ENCODE results near the gene SURF4. TPM values are rescaled to one million over a fixed set of nuclear protein-coding genes. Genes with fewer than 3 reads are reported as not detected.

Gene SURF4
- polyA plus RNA-seq, 3 donors, result 61.4 to 175 (median 157) TPM

DNA sequence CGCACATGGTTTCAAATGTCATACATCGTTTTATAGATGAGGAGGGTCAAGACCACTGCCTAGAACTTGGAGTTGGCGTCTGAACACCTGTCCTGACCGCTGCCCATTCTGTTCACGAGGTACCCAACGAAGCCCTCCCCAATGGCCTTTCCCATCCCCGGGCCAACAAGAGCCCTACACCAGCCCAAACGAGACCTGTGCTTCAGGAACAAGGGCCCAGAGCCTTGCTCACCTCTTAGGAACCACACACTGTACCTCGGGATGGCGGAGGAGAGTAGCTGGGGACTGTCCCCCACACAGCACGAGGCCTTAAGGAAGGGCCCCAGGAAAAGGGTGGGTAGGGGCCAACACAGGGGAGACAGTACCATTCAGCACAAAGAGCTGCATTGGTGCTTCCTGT, 42.8 kb downstream of the SURF4 start:
- Histone ChIP-seq H3K79me2 (ENCODE audit: insufficient read depth, low read length) (peaks cover 22% of the 10 kb centered on the region), H3K4me1 (ENCODE audit: control insufficient read depth in 1 of 2, insufficient read depth in 2 of 2, low read length in 2 of 2) (peaks cover 18 to 36% of the 10 kb centered on the region in 2 donors), H3K27me3 (ENCODE audit: control insufficient read depth in 2 of 2, insufficient read depth in 2 of 2, low read length in 2 of 2) (no peaks in the 10 kb centered on the region), H4K20me1 (ENCODE audit: insufficient read depth, low read length) (peaks cover 47% of the 10 kb centered on the region), H3K27ac (ENCODE audit: low read depth in 1 of 2, low read length in 2 of 2) (no peak overlapping the region), H3K4me3 (replicated peaks in 1 of 3; ENCODE audit: low read depth in 2 of 3, low read length in 3 of 3) (no peak overlapping the region), H3K4me2 (replicated peaks; ENCODE audit: extremely low read depth, low read length, poor library complexity, severe bottlenecking) (no peak overlapping the region), H3K9me3 (replicated peaks in 1 of 2; ENCODE audit: control insufficient read depth in 1 of 2, insufficient read depth in 1 of 2, low read length in 2 of 2) (no peaks in the 10 kb centered on the region), H3K9ac (ENCODE audit: insufficient read depth, low read length, poor library complexity, severe bottlenecking) (no peak overlapping the region), H3K36me3 (replicated peaks in 1 of 2; ENCODE audit: control insufficient read depth in 1 of 2, insufficient read depth in 2 of 2, low read length in 2 of 2) (peaks cover 37 to 51% of the 10 kb centered on the region in 2 donors), H2AFZ (ENCODE audit: insufficient read depth, low read depth, low read length, poor library complexity, severe bottlenecking) (no peak overlapping the region)
- peaks cover 31% of the 10 kb centered on the region for H3K4me1 Mint-ChIP-seq
- peak overlapping the region in 2 of 7 donors; percentile 43 to 64 for H3K27ac Mint-ChIP-seq
- WGBS (ENCODE audit: insufficient coverage), result 98% methylated on average over 8 of the region's 11 CpGs
- peaks cover 45 to 64% of the 10 kb centered on the region in 2 donors for H3K36me3 Mint-ChIP-seq
- H3K4me3 Mint-ChIP-seq, result no peak overlapping the region
- H3K27me3 Mint-ChIP-seq (ENCODE audit: low read depth in 3 of 3), result no peaks in the 10 kb centered on the region
- TF ChIP-seq, protein P1, sequence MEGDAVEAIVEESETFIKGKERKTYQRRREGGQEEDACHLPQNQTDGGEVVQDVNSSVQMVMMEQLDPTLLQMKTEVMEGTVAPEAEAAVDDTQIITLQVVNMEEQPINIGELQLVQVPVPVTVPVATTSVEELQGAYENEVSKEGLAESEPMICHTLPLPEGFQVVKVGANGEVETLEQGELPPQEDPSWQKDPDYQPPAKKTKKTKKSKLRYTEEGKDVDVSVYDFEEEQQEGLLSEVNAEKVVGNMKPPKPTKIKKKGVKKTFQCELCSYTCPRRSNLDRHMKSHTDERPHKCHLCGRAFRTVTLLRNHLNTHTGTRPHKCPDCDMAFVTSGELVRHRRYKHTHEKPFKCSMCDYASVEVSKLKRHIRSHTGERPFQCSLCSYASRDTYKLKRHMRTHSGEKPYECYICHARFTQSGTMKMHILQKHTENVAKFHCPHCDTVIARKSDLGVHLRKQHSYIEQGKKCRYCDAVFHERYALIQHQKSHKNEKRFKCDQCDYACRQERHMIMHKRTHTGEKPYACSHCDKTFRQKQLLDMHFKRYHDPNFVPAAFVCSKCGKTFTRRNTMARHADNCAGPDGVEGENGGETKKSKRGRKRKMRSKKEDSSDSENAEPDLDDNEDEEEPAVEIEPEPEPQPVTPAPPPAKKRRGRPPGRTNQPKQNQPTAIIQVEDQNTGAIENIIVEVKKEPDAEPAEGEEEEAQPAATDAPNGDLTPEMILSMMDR (IDR thresholded peaks at IDR 0.05), result no peak
- intact Hi-C loops (cut with micrococcal nuclease), result loop anchor here in 1 of 2 donors (10.0 kb wide), 2 partner anchors 148 to 388 kb away; partner anchors contain the start of gene TSC1
- no peaks in the 10 kb centered on the region for H3K9me3 Mint-ChIP-seq
- no peak for DNase-seq

DNA sequence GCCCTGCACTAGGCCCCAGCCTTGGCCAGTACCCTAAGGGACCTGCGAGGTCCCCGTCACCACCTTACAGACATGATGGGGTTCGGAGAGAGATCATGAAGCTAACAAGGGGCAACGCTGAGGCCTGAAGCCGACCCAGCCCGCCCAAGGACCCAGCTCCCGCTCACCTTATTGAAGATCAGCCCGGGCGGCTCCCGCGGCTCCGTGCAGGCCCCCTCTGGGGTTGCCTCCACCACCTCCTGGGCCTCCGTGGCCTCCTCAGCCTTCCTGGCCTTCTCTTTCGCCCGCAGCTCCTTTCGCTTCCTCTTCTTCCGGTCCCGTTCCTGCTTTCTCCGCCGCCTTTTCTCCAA, 43.5 kb downstream of the SURF4 start:
- 87% methylated on average over 15 of the region's 20 CpGs for WGBS (ENCODE audit: insufficient coverage)
- no peaks in the 10 kb centered on the region for H3K9me3 ChIP-seq (replicated peaks in 1 of 2; ENCODE audit: control insufficient read depth in 1 of 2, insufficient read depth in 1 of 2, low read length in 2 of 2)
- no peak overlapping the region for H3K27ac ChIP-seq (ENCODE audit: low read depth in 1 of 2, low read length in 2 of 2)
- intact Hi-C loops (cut with micrococcal nuclease), result loop anchor here in 1 of 2 donors (10.0 kb wide), 2 partner anchors 148 to 388 kb away; partner anchors contain the start of gene TSC1
- peaks cover 41 to 58% of the 10 kb centered on the region in 2 donors for H3K36me3 Mint-ChIP-seq
- H3K4me3 ChIP-seq (replicated peaks in 1 of 3; ENCODE audit: low read depth in 2 of 3, low read length in 3 of 3), result no peak overlapping the region
- H3K4me2 ChIP-seq (replicated peaks; ENCODE audit: extremely low read depth, low read length, poor library complexity, severe bottlenecking), result no peak overlapping the region
- H3K4me3 Mint-ChIP-seq, result no peak overlapping the region
- H3K4me1 ChIP-seq (ENCODE audit: control insufficient read depth in 1 of 2, insufficient read depth in 2 of 2, low read length in 2 of 2), result peaks cover 18 to 36% of the 10 kb centered on the region in 2 donors
- no peaks in the 10 kb centered on the region for H3K9me3 Mint-ChIP-seq
- peaks cover 21% of the 10 kb centered on the region for H3K79me2 ChIP-seq (ENCODE audit: insufficient read depth, low read length)
- TF ChIP-seq, protein P1 (IDR thresholded peaks at IDR 0.05), result no peak
- H3K9ac ChIP-seq (ENCODE audit: insufficient read depth, low read length, poor library complexity, severe bottlenecking), result no peak overlapping the region
- no peaks in the 10 kb centered on the region for H3K27me3 Mint-ChIP-seq (ENCODE audit: low read depth in 3 of 3)
- H4K20me1 ChIP-seq (ENCODE audit: insufficient read depth, low read length), result peaks cover 48% of the 10 kb centered on the region
- DNase-seq, result no peak
- no peak overlapping the region for H2AFZ ChIP-seq (ENCODE audit: insufficient read depth, low read depth, low read length, poor library complexity, severe bottlenecking)
- H3K36me3 ChIP-seq (replicated peaks in 1 of 2; ENCODE audit: control insufficient read depth in 1 of 2, insufficient read depth in 2 of 2, low read length in 2 of 2), result peaks cover 37 to 51% of the 10 kb centered on the region in 2 donors
- H3K4me1 Mint-ChIP-seq, result peaks cover 27% of the 10 kb centered on the region
- peak overlapping the region in 1 of 7 donors; percentile 54 for H3K27ac Mint-ChIP-seq
- H3K27me3 ChIP-seq (ENCODE audit: control insufficient read depth in 2 of 2, insufficient read depth in 2 of 2, low read length in 2 of 2), result no peaks in the 10 kb centered on the region

Data from CD14-positive monocyte (primary cell).